Stomach (tissue), 9 donors: ENCODE results near the gene OSBPL9. TPM values are rescaled to one million over a fixed set of nuclear protein-coding genes. Genes with fewer than 3 reads are reported as not detected.
A peak's percentile ranks its signal among the peaks of the same experiment; 100 is the strongest.

Experiments used
- DNase-seq, 2 donors: peaks; one replicate each; pipeline versions ENCODE4 v3.0.0 to v3.0.0-alpha.2; 2013 to 2019
- H3K27ac ChIP-seq, 5 donors: fragments of 200-600 bp in 4 of 5; sonication (generic) in 4 of 5; one replicate each; pipeline ENCODE4 v1.5.1; 2013 to 2019; ENCODE audit warnings: mild to moderate bottlenecking in 1 of 5, moderate library complexity in 1 of 5
- H3K27me3 ChIP-seq, 3 donors: fragments of 200-600 bp; sonication (generic); one replicate each; pipeline ENCODE4 v1.5.1; 2017 to 2019; ENCODE audit warnings: mixed run types in 1 of 3
- H3K36me3 ChIP-seq, 4 donors: fragments of 200-600 bp; sonication (generic); 1 replicate in 3 of 4; 2 replicates in 1 of 4; pipeline ENCODE4 v1.5.1; 2016 to 2019
- H3K4me1 ChIP-seq, 4 donors: fragments of 200-600 bp; sonication (generic); one replicate each; pipeline ENCODE4 v1.5.1; 2016 to 2019
- H3K4me3 ChIP-seq, 4 donors: fragments of 200-600 bp; sonication (generic) in 3 of 4; one replicate each; pipeline ENCODE4 v1.5.1; 2016 to 2019; ENCODE audit warnings: mild to moderate bottlenecking in 1 of 4
- H3K9me3 ChIP-seq, 4 donors: fragments of 200-600 bp; sonication (generic); one replicate each; pipeline ENCODE4 v1.5.1; 2016 to 2019
- CTCF ChIP-seq, 7 experiments: fragments of 450-650 bp in 4 of 7; fragments of 200-600 bp in 3 of 7; sonication (generic) in 3 of 7; IDR thresholded peaks; one replicate each; pipeline ENCODE4 v1.5.1; 2016 to 2019; ENCODE audit warnings: antibody characterized with exemption in 7 of 7, control low read depth in 2 of 7, mild to moderate bottlenecking in 1 of 7
- EP300 ChIP-seq: sonication (generic); formaldehyde crosslinking; IDR thresholded peaks from one replicate; pipeline ENCODE4 v1.6.1; 2017; ENCODE audit warnings: antibody characterized with exemption
- POLR2A ChIP-seq, 4 donors: fragments of 450-650 bp; IDR thresholded peaks; one replicate each; pipeline ENCODE4 v1.6.1; 2016; ENCODE audit warnings: antibody characterized with exemption in 4 of 4, control low read depth in 2 of 4, mild to moderate bottlenecking in 1 of 4, moderate library complexity in 1 of 4
- POLR2AphosphoS5 ChIP-seq, 3 donors: sonication (generic); formaldehyde crosslinking; IDR thresholded peaks; one replicate each; pipeline ENCODE4 v1.6.1; 2016; ENCODE audit warnings: antibody characterized with exemption in 3 of 3
- WGBS, 5 donors: extraction: QIAGEN DNeasy Blood & Tissue Kit in 3 of 5; methylation state at CpG; one replicate each; pipeline versions ENCODE4 v1.1.5 to v1.1.7; 2013 to 2018; 5-methylcytosine and 5-hydroxymethylcytosine counted together
- intact Hi-C: fragments of 100-400 bp; cut with DNase I; formaldehyde crosslinking; loops from one replicate; pipeline ENCODE4 v1.15.1; 2023; ENCODE audit warnings: low total_unique reads
- polyA plus RNA-seq, 3 donors: library from polyadenylated mRNA; stranded (reverse); fragments of 200-250 nt; gene quantifications; one replicate each; pipeline ENCODE4 v1.2.3, GENCODE V29; 2013
- total RNA-seq, 5 donors: library from RNA; depleted of rRNA; stranded (reverse); fragments of >200 nt; gene quantifications; one replicate each; pipeline versions ENCODE4 v1.1.0 to v1.2.3, GENCODE V29; 2014 to 2016
- donor health status: healthy with polysubstance abuse.
- donor health status: Bipolar disorder and iron deficiency.
- donor health status: healthy.

OSBPL9 gene
- total and polyA plus RNA-seq, 8 donors: 29.8 to 461 (median 109) TPM

GRCh38 chr1:51616490-51616889, 402 bp upstream of the OSBPL9 start:
- intact Hi-C loops: no loop called here

GRCh38 chr1:51618715-51619114, 1.8 kb downstream of the OSBPL9 start:
- Histone ChIP-seq H3K27ac (peak overlapping the region in 2 of 5 donors; percentile 89 to 90), H3K9me3 (no peaks in the 10 kb centered on the region), H3K4me1 (peaks cover 41 to 74% (median 57%) of the 10 kb centered on the region in 4 donors), H3K4me3 (peak overlapping the region in 2 of 4 donors; percentile 89 to 90), H3K36me3 (no peaks in the 10 kb centered on the region), H3K27me3 (no peaks in the 10 kb centered on the region)
- 81 to 93% (median 90%) methylated on average over 1 of the region's 1 CpG for WGBS, 5 donors
- intact Hi-C loops: no loop called here
- DNase-seq: no peak
- no peak for TF ChIP-seq CTCF (IDR thresholded peaks at IDR 0.05)
- TF ChIP-seq POLR2A (IDR thresholded peaks at IDR 0.05): no peak
- no peak for TF ChIP-seq POLR2AphosphoS5 (IDR thresholded peaks at IDR 0.05)
- no peak for TF ChIP-seq EP300

More at GRCh38 chr1:51616490-51616889, 402 bp upstream of the OSBPL9 start:
- WGBS, 5 donors: 66 to 73% (median 67%) methylated on average over 4 of the region's 4 CpGs
- no peaks in the 10 kb centered on the region for H3K27me3 ChIP-seq
- no peak for TF ChIP-seq EP300
- peak overlapping the region; percentile 74 to 90 (median 88) for H3K4me3 ChIP-seq
- no peaks in the 10 kb centered on the region for H3K9me3 ChIP-seq
- H3K27ac ChIP-seq: peak overlapping the region in 4 of 5 donors; percentile 87 to 90 (median 89)
- H3K36me3 ChIP-seq: no peaks in the 10 kb centered on the region
- H3K4me1 ChIP-seq: peaks cover 30 to 68% (median 42%) of the 10 kb centered on the region in 4 donors
- DNase-seq: no peak

- TF ChIP-seq POLR2AphosphoS5 (IDR thresholded peaks at IDR 0.05) (no peak), POLR2A (IDR thresholded peaks at IDR 0.05) (no peak), CTCF (IDR thresholded peaks at IDR 0.05) (no peak), EP300 (no peak)
- WGBS, 5 donors: 54 to 85% (median 72%) methylated on average over 1 of the region's 1 CpG
- Histone ChIP-seq H3K36me3 (no peaks in the 10 kb centered on the region), H3K4me1 (peaks cover 41 to 88% (median 63%) of the 10 kb centered on the region in 4 donors), H3K27me3 (no peaks in the 10 kb centered on the region), H3K9me3 (no peaks in the 10 kb centered on the region), H3K4me3 (peak overlapping the region in 1 of 4 donors; percentile 90), H3K27ac (peak overlapping the region in 1 of 5 donors; percentile 43)
- DNase-seq: no peak
- intact Hi-C loops: no loop called here
These were observed 3.6 kb downstream of the OSBPL9 start for GRCh38 chr1:51620470-51620869.

GRCh38 chr1:51621161-51621560, 4.3 kb downstream of the OSBPL9 start:
- Histone ChIP-seq H3K27ac (peak overlapping the region in 1 of 5 donors; percentile 20), H3K36me3 (no peaks in the 10 kb centered on the region), H3K4me3 (no peak overlapping the region), H3K4me1 (peaks cover 39 to 89% (median 64%) of the 10 kb centered on the region in 4 donors), H3K27me3 (no peaks in the 10 kb centered on the region), H3K9me3 (no peaks in the 10 kb centered on the region)
- TF ChIP-seq POLR2A (IDR thresholded peaks at IDR 0.05): no peak
- TF ChIP-seq POLR2AphosphoS5 (IDR thresholded peaks at IDR 0.05): no peak
- no peak for TF ChIP-seq CTCF (IDR thresholded peaks at IDR 0.05)
- TF ChIP-seq EP300: no peak
- no peak for DNase-seq
- WGBS, 5 donors: 77 to 97% (median 91%) methylated on average over 7 of the region's 7 CpGs
- intact Hi-C loops: no loop called here

GRCh38 chr1:51621841-51622454, 5.1 kb downstream of the OSBPL9 start:
- peak overlapping the region in 2 of 5 donors; percentile 61 to 63 for H3K27ac ChIP-seq
- no peaks in the 10 kb centered on the region for H3K9me3 ChIP-seq
- H3K27me3 ChIP-seq: no peaks in the 10 kb centered on the region
- intact Hi-C loops: no loop called here
- WGBS, 5 donors: 64 to 82% (median 73%) methylated on average over 2 of the region's 2 CpGs
- TF ChIP-seq EP300 (no peak), CTCF (IDR thresholded peaks at IDR 0.05) (no peak), POLR2AphosphoS5 (IDR thresholded peaks at IDR 0.05) (no peak), POLR2A (IDR thresholded peaks at IDR 0.05) (no peak)
- no peak overlapping the region for H3K4me3 ChIP-seq
- H3K36me3 ChIP-seq: no peaks in the 10 kb centered on the region
- peaks cover 33 to 91% (median 60%) of the 10 kb centered on the region in 4 donors for H3K4me1 ChIP-seq
- no peak for DNase-seq
